Measurements from ENCODE around the gene TBC1D22A. TPM values are rescaled to one million over a fixed set of nuclear protein-coding genes. Genes with fewer than 3 reads are reported as not detected.

The TBC1D22A gene
- polyA plus RNA-seq, 1 of the 3 experiments (the other 2 are of a cell fraction): 16.5 TPM

GRCh38 chr22:46732513-46732912 is 29.9 kb upstream of the TBC1D22A start:
- Histone ChIP-seq H3K4me2 (no peak overlapping the region), H3K9me2 (no peaks in the 10 kb centered on the region), H3K27me3 (ENCODE audit: insufficient read depth) (no peaks in the 10 kb centered on the region), H3K9ac (no peak overlapping the region), H3K4me3 (ENCODE audit: low read depth in 2 of 2, low read length in 1 of 2) (no peak overlapping the region), H4K20me1 (ENCODE audit: insufficient read depth) (peaks cover 89% of the 10 kb centered on the region), H3K9me3 (no peaks in the 10 kb centered on the region), H3K4me1 (ENCODE audit: control insufficient read depth in 1 of 2, insufficient read depth in 2 of 2, low read depth in 1 of 2, low read length in 1 of 2) (peaks cover 15 to 70% of the 10 kb centered on the region in 2 experiments), H3K79me2 (ENCODE audit: insufficient read depth) (peaks cover 100% of the 10 kb centered on the region), H3K36me3 (replicated peaks in 1 of 2; ENCODE audit: control insufficient read depth in 1 of 2, insufficient read depth in 2 of 2, low read length in 1 of 2) (peaks cover 0 to 6% of the 10 kb centered on the region in 2 experiments), H3K27ac (ENCODE audit: low read depth in 2 of 2, low read length in 1 of 2) (no peak overlapping the region), H2AFZ (ENCODE audit: low read depth) (no peak overlapping the region), H3F3A (replicated peaks; ENCODE audit: insufficient read depth) (peaks cover 5% of the 10 kb centered on the region)
- ChIA-PET CTCF (interaction anchor here (2.2 to 2.5 kb wide), 2 partner anchors 26 to 169 kb away, joined by 8 to 11 read pairs; no protein-coding TSS in a partner anchor), POLR2A (no interaction called here)
- DNase-seq: no peak
- TF ChIP-seq RCOR1 (IDR thresholded peaks at IDR 0.05; ENCODE audit: low read length) (no peak), TCF12 (IDR thresholded peaks at IDR 0.05) (no peak), EZH2phosphoT487 (IDR thresholded peaks at IDR 0.05; ENCODE audit: borderline replicate concordance, low read depth) (no peak), POLR2AphosphoS5 (IDR thresholded peaks at IDR 0.05; ENCODE audit: low read depth, low read length) (no peak), RXRA (IDR thresholded peaks at IDR 0.05; ENCODE audit: borderline replicate concordance, low read depth) (no peak), JUND (IDR thresholded peaks at IDR 0.05) (no peak), SMC3 (IDR thresholded peaks at IDR 0.05; ENCODE audit: low read depth, low read length) (no peak), YY1 (IDR thresholded peaks at IDR 0.05; ENCODE audit: low read depth) (no peak), NFIC (IDR thresholded peaks at IDR 0.05; ENCODE audit: borderline replicate concordance) (no peak), GABPA (IDR thresholded peaks at IDR 0.05; ENCODE audit: low read depth) (no peak), SIN3A (IDR thresholded peaks at IDR 0.05; ENCODE audit: borderline replicate concordance, low read depth, low read length) (no peak), USF2 (IDR thresholded peaks at IDR 0.05; ENCODE audit: borderline replicate concordance, low read depth, low read length) (no peak), FOXM1 (IDR thresholded peaks at IDR 0.05; ENCODE audit: low read depth) (no peak), TEAD4 (IDR thresholded peaks at IDR 0.05; ENCODE audit: borderline replicate concordance, insufficient read depth) (no peak), RFX5 (IDR thresholded peaks at IDR 0.05; ENCODE audit: low read length) (no peak), GATA2 (CRISPR knock-in tag; IDR thresholded peaks at IDR 0.05) (no peak)
- TF ChIP-seq, protein P1, sequence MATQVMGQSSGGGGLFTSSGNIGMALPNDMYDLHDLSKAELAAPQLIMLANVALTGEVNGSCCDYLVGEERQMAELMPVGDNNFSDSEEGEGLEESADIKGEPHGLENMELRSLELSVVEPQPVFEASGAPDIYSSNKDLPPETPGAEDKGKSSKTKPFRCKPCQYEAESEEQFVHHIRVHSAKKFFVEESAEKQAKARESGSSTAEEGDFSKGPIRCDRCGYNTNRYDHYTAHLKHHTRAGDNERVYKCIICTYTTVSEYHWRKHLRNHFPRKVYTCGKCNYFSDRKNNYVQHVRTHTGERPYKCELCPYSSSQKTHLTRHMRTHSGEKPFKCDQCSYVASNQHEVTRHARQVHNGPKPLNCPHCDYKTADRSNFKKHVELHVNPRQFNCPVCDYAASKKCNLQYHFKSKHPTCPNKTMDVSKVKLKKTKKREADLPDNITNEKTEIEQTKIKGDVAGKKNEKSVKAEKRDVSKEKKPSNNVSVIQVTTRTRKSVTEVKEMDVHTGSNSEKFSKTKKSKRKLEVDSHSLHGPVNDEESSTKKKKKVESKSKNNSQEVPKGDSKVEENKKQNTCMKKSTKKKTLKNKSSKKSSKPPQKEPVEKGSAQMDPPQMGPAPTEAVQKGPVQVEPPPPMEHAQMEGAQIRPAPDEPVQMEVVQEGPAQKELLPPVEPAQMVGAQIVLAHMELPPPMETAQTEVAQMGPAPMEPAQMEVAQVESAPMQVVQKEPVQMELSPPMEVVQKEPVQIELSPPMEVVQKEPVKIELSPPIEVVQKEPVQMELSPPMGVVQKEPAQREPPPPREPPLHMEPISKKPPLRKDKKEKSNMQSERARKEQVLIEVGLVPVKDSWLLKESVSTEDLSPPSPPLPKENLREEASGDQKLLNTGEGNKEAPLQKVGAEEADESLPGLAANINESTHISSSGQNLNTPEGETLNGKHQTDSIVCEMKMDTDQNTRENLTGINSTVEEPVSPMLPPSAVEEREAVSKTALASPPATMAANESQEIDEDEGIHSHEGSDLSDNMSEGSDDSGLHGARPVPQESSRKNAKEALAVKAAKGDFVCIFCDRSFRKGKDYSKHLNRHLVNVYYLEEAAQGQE (IDR thresholded peaks at IDR 0.05; ENCODE audit: low read depth, low read length): no peak
- WGBS (ENCODE audit: low lambda C conversion rate): 90% methylated on average over 7 of the region's 7 CpGs
